HG02642 (cell line): Measurements from ENCODE around the gene FXYD4.
"Not testable (repeated sequence)": the region's sequence is repeated elsewhere in the genome, so short reads cannot be mapped to it uniquely, and the experiment has no call there.

ENCODE experiments used
- ATAC-seq: cut with Tn5 transposase; IDR thresholded peaks from one replicate; pipeline ENCODE4 v1.9.1; 2021; ENCODE audit warnings: mild to moderate bottlenecking; ENCODE audit not compliant: unreplicated experiment, poor library complexity

Gene FXYD4

DNA sequence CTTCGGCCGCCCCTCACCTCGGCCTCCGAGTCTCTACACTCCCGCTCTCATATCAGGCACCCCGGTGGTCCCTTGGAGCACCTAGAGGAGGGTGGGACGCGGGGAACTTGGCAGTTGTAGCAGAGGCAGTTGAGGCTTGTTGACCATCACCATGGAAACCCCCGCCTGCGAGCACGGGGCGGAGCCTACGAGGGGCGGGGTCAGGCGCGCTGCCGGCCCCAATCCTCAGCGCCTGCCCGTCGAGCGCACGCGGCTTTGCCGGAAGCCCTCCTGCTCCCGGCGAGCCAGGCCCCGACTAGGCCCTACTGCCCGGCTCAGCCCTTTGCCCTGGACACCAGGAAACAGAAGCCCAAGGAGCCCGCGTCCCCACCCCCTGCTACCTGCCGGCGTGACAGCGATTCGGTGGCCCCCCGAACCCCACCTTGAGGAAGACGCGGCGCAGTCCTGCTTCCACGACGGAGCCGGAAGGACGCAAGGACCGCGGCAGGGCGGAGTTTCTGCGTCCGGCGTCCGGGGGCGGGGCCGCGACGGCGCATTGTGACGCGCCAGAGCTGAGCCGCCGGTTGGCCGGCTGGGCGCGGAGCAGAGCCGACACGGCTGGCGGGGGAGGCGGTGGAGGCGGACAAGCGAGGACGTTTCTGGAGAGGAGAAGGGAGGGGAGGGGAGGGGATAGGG, 37.4 kb downstream of the FXYD4 start, which contains the start of gene HNRNPF:
TSS of gene HNRNPF (minus strand) at position 477 of the 675 bp plus-strand sequence. CDS start 21,302 bp downstream, outside the sequence.
- peak; percentile 71 for ATAC-seq

DNA sequence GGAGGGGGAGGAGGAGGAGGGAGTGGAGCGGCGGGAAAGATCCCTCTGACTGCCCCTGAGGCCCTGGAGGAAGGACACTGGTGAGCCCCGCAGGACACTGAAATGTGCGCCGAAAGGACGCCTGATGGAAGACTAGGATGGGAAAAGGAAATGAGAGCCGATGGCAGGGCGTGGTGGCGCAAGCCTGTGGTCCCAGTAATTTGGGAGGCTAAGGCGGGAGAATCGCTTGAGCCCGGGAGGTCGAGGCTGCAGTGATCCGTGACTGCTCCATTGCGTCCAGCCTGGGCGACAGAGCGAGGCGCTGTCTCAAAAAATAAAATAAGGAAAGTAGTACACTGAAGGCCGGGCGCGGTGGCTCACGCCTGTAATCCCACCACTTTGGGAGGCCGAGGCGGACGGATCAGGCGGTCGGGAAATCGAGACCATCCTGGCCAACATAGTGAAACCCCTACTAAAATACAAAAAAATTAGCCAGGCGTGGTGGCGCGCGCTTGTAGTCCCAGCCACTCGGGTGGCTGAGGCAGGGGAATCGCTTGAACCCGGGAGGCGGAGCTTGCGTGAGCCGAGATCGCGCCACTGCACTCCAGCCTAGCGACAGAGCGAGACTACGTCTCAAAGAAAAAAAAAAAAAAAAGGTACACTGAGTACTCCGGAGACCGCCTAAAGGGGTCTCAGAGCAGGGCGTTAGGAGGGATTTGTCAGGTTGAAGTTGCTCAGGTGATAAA, 38.1 kb downstream of the FXYD4 start:
- no peak for ATAC-seq

DNA sequence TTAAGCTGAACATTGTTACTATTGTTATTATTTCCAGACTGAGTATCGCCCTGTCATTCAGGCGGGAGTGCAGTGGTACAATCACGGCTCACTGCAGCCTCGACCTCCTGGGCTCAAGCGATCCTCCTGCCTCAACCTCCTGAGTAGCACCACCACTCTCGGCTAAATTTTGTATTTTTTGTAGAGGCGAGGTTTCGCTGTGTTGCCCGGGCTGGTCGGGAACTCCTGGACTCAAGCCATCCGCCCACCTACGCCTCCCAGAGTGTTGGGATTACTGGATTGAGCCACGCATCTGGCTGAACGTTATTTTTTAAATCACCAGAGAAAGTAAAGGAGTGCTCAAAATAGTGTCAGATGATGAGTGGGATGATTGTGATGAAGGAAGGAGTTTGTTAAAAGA, 38.9 kb downstream of the FXYD4 start:
- no peak for ATAC-seq

DNA sequence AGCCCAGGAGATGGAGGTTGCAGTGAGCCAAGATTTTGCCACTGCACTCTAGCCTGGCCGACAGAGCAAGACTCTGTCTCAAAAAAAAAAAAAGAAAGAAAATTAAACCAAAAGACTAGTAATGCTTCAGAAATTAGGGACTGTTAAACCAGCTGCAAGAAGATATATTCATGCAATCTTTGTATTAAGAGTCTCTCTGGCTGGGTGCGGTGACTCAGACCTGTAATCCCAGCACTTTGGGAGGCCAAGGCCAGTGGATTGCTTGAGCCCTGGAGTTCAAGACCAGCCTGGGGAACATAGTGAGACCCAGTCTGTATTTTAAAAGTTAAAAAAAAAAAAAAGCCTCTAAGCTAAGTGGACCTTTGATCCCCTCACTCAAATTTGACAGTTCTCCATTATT, 40.1 kb downstream of the FXYD4 start:
- no peak for ATAC-seq

DNA sequence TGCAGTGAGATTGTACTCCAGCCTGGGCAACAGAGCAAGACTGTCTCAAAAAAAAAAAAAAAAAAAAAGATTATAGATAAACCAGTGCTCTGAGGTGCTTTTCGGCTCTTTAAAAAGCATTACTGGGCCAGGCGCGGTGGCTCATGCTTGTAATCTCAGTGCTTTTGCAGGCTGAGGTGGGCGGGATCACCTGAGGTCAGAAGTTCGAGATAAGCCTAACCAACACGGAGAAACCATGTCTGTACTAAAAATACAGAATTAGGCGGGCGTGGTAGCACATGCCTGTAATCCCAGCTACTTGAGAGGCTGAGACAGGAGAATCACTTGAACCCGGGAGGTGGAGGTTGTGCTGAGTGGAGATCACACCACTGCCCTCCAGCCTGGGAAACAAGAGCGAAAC, 44.1 kb downstream of the FXYD4 start:
- ATAC-seq, result no peak

DNA sequence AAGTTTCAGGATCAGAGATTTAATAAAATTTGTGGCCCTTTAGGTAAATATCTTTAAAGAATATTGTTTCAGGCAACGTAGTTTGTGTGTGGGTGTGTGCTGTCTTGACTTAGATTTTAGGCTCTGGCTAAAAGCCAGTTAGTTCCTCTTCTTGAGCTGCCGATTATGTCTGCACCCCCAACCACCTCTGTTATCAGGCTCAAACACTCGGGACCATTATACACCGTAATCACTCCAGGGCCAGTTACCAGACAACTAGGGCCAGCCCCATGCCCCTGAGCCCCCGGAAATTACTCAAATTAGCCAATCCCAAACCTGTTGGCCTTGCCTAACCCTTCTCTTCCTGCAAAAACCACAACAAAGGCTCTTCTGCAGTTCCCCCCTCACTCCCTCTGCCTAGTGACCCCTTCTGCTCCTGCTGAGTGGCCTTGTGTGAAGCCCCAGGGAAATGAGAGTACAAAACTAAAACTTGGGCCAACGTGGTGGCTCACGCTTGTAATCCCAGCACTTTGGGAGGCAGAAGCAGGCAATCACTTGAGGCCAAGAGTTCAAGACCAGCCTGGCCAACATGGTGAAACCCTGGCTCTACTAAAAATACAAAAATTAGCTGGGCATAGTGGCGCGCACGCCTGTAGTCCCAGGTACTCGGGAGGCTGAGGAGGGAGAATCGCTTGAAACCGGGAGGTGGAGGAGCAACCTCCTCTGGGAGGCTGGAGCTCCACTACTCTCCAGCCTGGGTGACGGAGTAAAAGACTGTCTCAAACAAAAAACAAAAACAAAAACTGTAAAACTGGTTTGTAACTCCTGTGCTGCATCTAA, 46.7 kb downstream of the FXYD4 start:
- ATAC-seq, result no peak

DNA sequence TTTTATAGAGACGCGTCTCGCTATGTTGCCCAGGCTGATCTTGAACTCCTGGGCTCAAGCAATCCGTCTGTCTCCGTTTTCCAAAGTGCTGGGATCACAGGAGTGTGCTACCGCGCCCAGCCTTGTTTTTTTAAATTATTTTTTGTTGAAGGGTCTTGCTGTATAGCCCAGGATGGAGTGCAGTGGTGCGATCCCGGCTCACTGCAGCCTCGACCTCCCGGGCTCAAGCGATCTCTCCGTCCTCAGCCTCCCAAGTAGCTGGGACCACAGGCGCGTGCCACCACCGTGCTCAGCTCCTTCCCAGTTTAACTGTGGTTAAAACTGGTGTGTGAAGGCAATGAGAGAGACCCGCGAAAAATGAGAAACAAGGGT, 48.5 kb downstream of the FXYD4 start:
- ATAC-seq, result peak; percentile 20

DNA sequence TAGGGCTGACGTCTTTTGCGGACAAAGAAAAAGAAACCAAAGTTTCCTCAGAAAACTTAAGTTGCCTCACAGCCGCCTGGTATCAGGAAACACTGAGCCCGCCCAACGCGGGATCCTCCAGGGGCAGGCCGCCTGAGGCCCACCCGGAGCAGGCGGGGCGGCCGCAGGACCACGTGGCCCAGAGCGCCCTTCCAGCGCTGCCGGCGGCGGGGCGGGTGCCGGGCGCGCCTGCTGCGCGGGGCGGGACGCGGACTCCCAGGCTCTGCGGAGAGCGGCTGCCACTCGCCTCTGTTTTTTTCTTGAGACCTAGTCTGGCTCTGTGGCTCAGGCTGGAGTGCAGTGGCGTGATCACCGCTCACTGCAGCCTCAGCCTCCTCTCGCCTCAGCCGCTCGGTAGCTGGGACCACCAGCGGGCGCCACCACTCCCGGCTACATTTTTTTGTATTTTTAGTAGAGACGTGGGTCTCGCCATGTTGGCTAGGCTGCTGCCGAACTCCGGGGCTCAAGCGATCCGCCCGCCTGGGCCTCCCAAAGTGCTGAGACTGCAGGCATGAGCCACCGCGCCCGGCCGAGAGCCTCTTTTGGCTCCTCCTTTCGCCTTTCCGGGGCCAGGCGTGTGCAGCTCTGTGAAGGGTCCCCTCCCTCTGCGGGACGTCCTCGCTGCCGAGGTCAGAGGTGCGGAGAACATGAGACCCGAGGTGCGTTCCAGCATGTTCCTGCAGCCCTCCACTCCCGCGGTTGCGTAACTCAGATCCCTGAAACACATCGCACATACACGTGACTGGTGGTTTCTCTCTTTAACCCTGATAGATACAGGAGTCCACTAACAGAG, 49.1 kb downstream of the FXYD4 start:
- ATAC-seq, result peak; percentile 94

DNA sequence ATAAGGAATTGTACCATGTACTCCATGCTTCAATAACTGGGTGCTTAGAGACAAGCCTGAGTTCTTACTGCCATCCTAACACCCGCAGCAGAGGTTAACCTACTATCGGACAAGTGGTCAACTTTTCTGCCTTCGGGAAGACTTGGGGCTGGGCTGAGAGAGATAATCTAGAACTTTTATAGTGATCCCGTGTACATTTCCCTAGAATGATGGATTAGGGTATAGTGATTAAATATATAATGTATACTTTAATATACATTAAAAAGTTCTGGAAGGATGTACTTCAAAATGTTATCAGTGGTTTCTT, 49.7 kb downstream of the FXYD4 start:
- ATAC-seq, result no peak

DNA sequence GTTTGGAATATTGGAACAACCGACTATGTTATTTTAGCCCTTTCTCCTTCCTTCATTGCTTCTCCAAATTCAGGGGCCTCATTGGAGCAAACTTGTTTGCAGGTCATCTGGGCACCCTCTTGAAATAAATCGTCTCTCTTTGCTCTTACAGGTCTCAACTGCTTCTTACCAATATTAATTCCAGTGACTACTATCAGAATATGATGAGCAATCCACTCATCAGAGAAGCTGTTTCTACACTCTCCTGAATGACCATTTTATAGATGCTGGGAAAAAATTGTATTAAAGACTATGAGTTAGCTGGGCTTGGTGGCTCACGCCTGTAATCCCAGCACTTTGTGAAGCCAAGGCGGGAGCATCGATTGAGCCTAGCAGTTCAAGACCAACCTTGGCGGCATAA, 50.1 kb downstream of the FXYD4 start:
- ATAC-seq, result no peak

DNA sequence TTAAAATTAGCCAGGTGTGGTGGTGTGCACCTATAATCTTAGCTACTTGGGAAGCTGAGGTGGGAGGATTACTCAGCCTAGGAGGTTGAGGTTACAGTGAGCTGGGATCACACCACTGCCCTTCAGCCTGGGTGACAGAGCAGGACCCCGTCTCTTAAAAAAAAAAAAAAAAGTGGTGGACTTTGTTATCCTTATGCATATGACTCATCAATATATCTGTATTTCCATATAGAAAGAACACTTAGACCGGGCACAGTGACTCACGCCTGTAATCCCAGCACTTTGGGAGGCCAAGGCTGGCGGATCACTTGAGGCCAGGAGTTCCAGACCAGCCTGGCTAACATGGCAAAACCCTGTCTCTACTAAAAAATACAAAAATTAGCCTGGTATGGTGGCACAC, 50.5 kb downstream of the FXYD4 start:
- not testable (repeated sequence) for ATAC-seq

DNA sequence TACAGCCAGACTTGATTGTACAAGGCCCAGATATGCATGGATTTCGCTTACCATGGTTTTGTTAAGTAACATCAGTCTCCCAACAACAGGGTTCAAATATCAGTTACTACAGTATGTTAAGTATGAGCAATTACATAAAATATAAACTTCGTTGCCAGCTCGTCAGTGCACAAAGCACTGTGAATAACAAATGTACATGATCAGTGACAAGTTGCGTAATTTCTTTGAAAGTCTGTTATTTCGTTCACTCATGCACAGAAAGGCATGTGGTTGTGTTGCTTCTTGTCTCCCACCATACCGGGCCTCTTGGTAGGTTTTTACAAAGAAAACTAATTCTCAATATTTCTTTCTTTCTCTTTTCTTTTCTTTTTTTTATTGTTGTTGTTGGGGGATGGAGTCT, 53.0 kb downstream of the FXYD4 start:
- ATAC-seq, result no peak
